Measurements from ENCODE around the gene PSMA3. TPM values are rescaled to one million over a fixed set of nuclear protein-coding genes. Genes with fewer than 3 reads are reported as not detected.

The PSMA3 gene
- total RNA-seq, 1 donor from 2014 or later, result 132 TPM

- Mint-ChIP-seq H3K4me3 (ENCODE audit: unreplicated experiment) (no peak overlapping the region), H3K4me1 (ENCODE audit: low read depth) (no peaks in the 10 kb centered on the region), H3K36me3 (ENCODE audit: low read depth) (peaks cover 10% of the 10 kb centered on the region), H3K9me3 (ENCODE audit: low read depth) (no peaks in the 10 kb centered on the region), H3K27ac (ENCODE audit: unreplicated experiment) (no peak overlapping the region), H3K27me3 (ENCODE audit: low read depth) (no peaks in the 10 kb centered on the region)
- no peak for TF ChIP-seq CTCF (IDR thresholded peaks at IDR 0.05)
- no peak for DNase-seq (ENCODE audit: low spot score)
Measured at GRCh38 chr14:58227096-58227819, 17.4 kb upstream of the PSMA3 start.

DNA sequence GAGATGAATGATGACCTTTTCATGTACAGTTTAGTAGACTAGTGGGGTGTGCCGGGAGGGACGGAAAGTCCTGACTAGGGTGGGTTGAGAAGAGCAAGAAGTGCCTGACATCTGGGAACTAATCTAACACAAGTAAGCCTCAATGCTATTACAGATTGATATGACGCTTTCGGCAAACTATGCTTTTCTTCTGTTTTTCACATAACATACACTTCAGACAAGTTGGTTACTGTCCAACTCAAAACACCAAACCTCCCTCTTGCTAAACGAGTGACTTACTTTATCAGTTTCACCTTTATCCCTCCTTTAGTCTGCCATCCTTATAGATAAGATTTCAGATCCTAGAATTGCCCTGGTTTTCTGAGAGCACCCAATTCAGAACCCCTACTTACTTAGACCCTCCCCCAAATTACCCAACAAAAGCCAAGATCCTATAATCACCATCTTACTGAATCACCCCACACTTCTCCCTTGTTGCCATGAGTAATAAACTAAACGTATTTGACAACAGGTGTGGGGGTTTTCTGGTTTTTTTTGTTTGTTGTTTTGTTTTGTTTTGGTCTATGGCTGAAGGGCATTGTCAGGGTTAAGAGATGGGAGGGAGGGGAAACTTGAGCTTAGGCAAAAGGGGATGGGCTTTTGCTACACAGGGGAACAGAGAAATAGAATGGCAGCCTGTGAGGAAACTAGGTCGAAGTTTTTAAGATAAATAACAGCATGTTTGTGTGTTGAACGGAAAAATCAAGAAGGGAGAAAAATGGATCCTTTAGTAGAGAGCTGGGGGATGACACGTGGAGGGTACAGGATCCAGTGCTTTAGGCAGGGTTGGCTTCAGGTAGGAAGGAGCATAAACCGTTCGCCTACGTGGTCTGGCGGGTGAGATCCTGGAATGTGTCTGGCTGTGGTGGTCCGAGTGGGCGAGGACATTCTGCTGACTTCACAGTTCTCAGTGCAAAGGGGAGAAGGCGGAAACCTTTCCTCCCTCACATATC is 6.1 kb upstream of the PSMA3 start:
- DNase-seq (ENCODE audit: low spot score), result no peak
- Mint-ChIP-seq H3K36me3 (ENCODE audit: low read depth) (peaks cover 2% of the 10 kb centered on the region), H3K9me3 (ENCODE audit: low read depth) (no peaks in the 10 kb centered on the region)

DNA sequence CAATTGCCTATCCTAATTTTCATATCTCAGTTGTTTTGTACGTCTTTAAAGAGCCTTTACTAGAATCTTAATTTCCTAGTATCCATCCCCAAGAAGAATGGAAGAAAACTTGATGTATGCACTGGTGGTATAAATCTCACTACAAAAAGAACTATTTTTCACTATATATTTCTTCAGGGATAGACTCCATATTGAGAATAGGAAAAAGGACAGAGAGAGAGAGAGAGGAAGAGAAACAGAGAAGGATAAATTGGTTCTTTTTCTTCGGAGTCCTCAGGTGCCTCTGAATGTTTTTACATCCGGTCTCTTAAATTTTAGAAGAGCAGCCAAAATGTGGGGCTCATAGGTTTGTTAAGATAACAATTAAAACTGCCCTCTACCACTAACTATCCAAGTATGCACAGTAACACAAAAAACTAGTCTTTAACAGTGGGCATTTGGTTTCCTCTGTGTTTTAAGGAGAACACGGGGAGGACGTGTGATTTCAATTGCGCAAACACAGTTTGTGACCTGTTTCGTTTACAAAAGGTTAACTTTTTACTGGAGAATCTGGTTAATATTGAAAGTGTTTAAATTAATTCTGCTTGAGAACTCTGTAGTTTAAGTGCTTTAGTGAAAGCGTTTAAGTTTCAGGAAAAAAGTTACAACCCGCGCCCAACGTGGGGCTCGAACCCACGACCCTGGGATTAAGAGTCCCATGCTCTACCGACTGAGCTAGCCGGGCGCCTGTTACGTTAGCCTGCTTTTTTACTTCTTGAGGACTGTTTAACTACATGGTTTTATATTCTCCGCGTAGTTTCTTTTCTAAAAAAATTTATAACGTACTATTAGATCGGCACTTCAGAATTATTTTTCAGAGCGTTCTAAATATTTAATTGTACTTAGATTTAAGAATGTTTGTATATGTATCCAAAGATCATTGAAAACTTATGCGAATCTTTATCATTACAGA is 5.1 kb upstream of the PSMA3 start:
- Mint-ChIP-seq H3K4me3 (ENCODE audit: unreplicated experiment) (no peak overlapping the region), H3K4me1 (ENCODE audit: low read depth) (peaks cover 14% of the 10 kb centered on the region), H3K36me3 (ENCODE audit: low read depth) (peaks cover 2% of the 10 kb centered on the region), H3K27me3 (ENCODE audit: low read depth) (no peaks in the 10 kb centered on the region), H3K9me3 (ENCODE audit: low read depth) (no peaks in the 10 kb centered on the region), H3K27ac (ENCODE audit: unreplicated experiment) (no peak overlapping the region)
- no peak for TF ChIP-seq CTCF (IDR thresholded peaks at IDR 0.05)
- DNase-seq (ENCODE audit: low spot score), result no peak

More for the DNA sequence above, 6.1 kb upstream of the PSMA3 start:
- Mint-ChIP-seq H3K4me1 (ENCODE audit: low read depth) (peaks cover 8% of the 10 kb centered on the region), H3K27me3 (ENCODE audit: low read depth) (no peaks in the 10 kb centered on the region), H3K27ac (ENCODE audit: unreplicated experiment) (no peak overlapping the region), H3K4me3 (ENCODE audit: unreplicated experiment) (no peak overlapping the region)
- TF ChIP-seq CTCF (IDR thresholded peaks at IDR 0.05), result no peak

DNA sequence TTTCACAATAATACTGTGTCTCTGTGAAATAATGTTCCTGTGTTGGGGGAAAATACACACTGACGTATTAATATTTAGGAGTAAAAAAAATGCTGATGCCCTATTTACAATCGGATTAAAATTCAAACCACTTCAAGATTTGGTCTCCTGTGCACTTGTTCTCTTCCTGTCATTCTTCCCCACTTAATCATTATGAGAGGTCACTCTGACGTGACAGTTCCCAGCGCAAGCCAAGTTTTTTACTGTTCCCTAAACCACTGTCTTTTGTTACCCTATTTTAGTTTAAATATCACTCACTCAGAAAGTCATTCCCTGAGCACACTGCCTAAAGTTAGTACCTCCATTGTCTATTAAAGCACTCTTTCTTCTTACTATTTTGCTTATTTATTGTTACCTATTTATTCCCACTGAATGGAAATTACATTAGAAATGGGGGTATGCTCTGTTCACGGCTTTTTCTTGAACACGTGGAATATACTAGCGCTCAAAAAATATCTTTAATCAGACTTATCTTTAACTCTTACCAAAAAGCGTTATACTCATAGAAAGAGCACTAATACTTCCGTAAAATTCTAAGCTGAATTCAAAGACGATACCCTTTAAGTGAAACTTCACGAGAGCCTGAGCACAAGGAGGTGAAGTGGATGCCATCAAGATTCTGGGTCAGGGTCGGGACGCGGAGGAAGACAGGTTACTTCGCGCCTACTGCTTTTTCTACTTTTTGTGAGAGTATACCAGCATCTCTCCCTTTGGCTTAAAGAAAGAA is 670 bp upstream of the PSMA3 start:
- Mint-ChIP-seq H3K4me3 (ENCODE audit: unreplicated experiment) (peak overlapping the region; percentile 93), H3K36me3 (ENCODE audit: low read depth) (peaks cover 4% of the 10 kb centered on the region), H3K27me3 (ENCODE audit: low read depth) (no peaks in the 10 kb centered on the region), H3K4me1 (ENCODE audit: low read depth) (peaks cover 38% of the 10 kb centered on the region), H3K27ac (ENCODE audit: unreplicated experiment) (peak overlapping the region; percentile 93), H3K9me3 (ENCODE audit: low read depth) (no peaks in the 10 kb centered on the region)
- DNase-seq (ENCODE audit: low spot score), result no peak
- TF ChIP-seq CTCF (IDR thresholded peaks at IDR 0.05), result no peak
